ENCODE results near the gene LYPD3. TPM values are rescaled to one million over a fixed set of nuclear protein-coding genes. Genes with fewer than 3 reads are reported as not detected.
A peak's percentile ranks its signal among the peaks of the same experiment; 100 is the strongest.
"Not testable (repeated sequence)": the region's sequence is repeated elsewhere in the genome, so short reads cannot be mapped to it uniquely, and the experiment has no call there.

LYPD3 gene
- 1 to 10 TPM; 1.5 to 3.1 (median 2.2) TPM for total RNA-seq

DNA sequence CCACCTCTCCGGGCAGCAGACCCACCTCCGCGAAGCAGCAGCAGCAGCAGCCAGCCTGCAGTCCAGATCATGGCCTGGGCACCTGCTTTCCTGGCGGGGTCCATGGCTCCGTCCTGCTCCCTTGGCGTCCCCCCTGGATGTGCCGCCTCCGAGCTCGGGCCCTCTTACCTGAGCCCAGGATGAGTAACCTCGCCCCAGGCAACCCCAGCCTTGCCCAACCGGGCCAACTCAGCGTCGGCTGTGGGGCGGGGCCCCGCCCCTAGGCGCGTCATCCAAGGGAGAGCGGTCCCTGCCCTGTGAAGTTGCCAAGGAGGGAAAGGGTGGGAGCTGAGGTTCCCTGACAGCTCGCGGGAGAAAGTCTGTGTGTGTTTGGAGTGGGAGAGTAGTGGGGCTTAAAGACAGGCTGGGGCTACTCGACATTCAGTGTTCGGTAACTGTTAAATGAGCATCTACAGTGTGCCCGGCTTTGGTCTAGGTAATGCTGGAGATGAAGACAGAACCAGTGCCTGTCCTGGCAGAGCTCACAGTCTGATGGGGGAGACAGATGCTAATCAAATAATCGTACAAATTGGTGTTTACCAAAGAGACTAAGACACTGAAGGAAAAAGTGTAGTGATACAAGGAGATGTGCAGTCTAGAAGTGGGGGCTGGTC lies at the start of gene LYPD3:
TSS of gene LYPD3 (minus strand) at position 141 of the 653 bp plus-strand sequence. CDS start at position 104, 37 bp downstream.
- peak within 1 kb of the TSS; percentile 91 for H3K4me3 Mint-ChIP-seq
- peak; percentile 14 for DNase-seq
- H3K4me1 Mint-ChIP-seq (ENCODE audit: low read depth) = peaks cover 57% of the 10 kb centered on the region
- H3K36me3 Mint-ChIP-seq (ENCODE audit: insufficient read depth) = no peaks in the 10 kb centered on the region
- no peaks in the 10 kb centered on the region for H3K27me3 Mint-ChIP-seq (ENCODE audit: low read depth)
- H3K9me3 Mint-ChIP-seq = no peaks in the 10 kb centered on the region
- ATAC-seq = no peak

DNA sequence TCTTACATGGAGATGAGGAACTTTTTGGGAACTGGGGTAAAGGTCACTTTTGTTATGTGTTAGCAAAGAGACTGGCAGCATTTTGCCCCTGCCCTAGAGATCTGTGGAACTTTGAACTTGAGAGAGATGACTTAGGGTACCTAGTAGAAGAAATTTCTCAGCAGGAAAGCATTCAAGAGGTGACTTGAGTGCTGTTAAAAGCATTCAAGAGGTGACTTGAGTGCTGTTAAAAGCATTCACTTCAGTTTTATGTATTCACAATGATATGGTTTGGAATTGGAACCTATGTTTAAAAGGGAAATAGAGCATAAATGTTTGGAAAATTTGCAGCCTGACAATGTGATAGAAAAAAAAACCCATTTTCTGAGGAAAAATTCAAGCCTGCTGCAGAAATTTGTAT lies 47.0 kb upstream of the LYPD3 start:
- not testable (repeated sequence) for H3K27me3 Mint-ChIP-seq (ENCODE audit: low read depth); DNase-seq; H3K4me3 Mint-ChIP-seq; H3K4me1 Mint-ChIP-seq (ENCODE audit: low read depth); ATAC-seq; H3K36me3 Mint-ChIP-seq (ENCODE audit: insufficient read depth); H3K9me3 Mint-ChIP-seq

DNA sequence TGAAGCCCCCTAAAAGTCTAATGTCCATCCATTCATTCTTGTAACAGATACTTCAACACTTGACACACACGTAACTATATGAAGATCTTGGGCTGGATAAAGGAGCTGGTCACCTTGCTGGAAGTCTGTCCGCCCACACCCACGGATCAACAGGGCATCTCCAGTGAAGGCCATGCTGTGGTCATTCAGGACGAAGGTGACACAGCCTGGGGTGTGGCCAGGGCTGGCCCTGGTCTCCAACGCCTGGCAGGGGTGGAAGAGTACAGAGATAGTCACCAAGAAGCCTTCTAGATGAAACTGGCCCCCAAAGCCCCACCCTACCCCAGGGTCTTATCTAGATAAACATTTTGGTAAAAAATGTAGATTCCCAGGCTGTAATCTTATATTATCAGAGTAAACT lies 45.9 kb upstream of the LYPD3 start:
- Mint-ChIP-seq H3K9me3 (no peaks in the 10 kb centered on the region), H3K4me1 (ENCODE audit: low read depth) (no peaks in the 10 kb centered on the region), H3K36me3 (ENCODE audit: insufficient read depth) (peaks cover 9% of the 10 kb centered on the region), H3K4me3 (no peak overlapping the region), H3K27me3 (ENCODE audit: low read depth) (no peaks in the 10 kb centered on the region)
- DNase-seq (no peak), ATAC-seq (no peak)

DNA sequence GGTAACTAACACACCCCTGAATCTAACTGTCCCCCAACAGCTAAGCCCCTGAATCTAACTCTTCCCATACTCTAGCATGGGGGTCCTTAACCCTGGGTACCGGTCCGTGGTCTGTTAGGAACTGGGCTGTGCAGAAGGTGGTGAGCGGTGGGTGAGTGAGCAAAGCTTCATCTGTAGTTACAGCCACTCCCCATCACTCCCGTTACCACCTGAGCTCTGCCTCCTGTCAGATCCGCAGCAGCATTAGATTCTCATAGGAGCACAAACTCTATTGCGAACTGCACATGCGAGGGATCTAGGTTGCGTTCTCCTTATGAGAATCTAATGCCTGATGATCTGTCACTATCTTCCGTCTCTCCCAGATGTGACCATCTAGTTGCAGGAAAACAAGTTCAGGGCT lies 45.3 kb upstream of the LYPD3 start:
- no peak for ATAC-seq

DNA sequence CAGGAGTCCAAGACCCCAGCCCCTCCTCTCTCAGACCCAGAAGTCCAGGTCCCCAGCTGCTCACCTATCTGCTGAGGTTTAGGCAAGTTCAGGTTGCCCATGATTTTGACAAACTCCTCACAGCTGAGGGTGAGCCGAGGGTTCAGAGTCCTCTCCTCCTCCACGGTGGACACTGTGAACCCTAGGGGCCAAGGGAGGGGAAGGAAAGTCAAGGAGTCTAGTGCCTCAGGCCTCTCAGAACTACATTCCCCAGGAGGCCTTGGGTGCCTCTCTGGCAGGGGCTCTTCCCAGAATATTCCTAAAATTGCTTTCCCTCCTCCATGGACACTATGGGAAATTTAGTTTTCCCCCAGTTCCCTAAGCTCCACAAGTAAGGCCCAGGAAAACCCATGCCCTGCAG lies 42.5 kb upstream of the LYPD3 start:
- H3K4me1 Mint-ChIP-seq (ENCODE audit: low read depth) = peaks cover 19% of the 10 kb centered on the region

More for the DNA sequence above, 45.3 kb upstream of the LYPD3 start:
- peaks cover 3% of the 10 kb centered on the region for H3K4me1 Mint-ChIP-seq (ENCODE audit: low read depth)
- no peaks in the 10 kb centered on the region for H3K9me3 Mint-ChIP-seq
- H3K36me3 Mint-ChIP-seq (ENCODE audit: insufficient read depth) = peaks cover 9% of the 10 kb centered on the region
- H3K27me3 Mint-ChIP-seq (ENCODE audit: low read depth) = no peaks in the 10 kb centered on the region
- no peak overlapping the region for H3K4me3 Mint-ChIP-seq
- DNase-seq = no peak

DNA sequence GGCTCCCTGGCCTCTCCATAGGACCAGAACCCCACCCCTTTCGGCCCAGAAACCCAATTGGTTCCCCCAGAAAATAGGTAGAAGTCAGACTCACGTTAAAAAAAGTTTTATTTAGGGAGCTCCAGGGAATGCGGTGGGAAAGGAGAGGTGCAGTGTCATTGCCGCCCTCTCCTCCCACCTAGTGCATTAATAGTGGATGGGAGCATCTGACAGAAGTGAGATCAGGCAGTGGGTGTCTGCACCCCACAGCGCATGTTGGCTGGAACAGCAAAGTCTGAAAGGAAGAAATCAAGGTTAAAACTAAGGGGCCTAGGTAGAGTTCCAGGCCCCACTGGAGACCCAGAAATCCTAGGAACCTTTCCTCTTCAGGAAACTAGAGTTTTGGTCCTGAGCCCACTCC lies 41.2 kb upstream of the LYPD3 start:
- no peak for ATAC-seq
- H3K4me3 Mint-ChIP-seq = no peak overlapping the region
- DNase-seq = no peak
- H3K36me3 Mint-ChIP-seq (ENCODE audit: insufficient read depth) = peaks cover 9% of the 10 kb centered on the region
- no peaks in the 10 kb centered on the region for H3K9me3 Mint-ChIP-seq
- no peaks in the 10 kb centered on the region for H3K27me3 Mint-ChIP-seq (ENCODE audit: low read depth)
- H3K4me1 Mint-ChIP-seq (ENCODE audit: low read depth) = peaks cover 28% of the 10 kb centered on the region

More for the DNA sequence above, 42.5 kb upstream of the LYPD3 start:
- Mint-ChIP-seq H3K4me3 (no peak overlapping the region), H3K36me3 (ENCODE audit: insufficient read depth) (peaks cover 9% of the 10 kb centered on the region), H3K27me3 (ENCODE audit: low read depth) (no peaks in the 10 kb centered on the region), H3K9me3 (no peaks in the 10 kb centered on the region)
- DNase-seq (no peak), ATAC-seq (no peak)

DNA sequence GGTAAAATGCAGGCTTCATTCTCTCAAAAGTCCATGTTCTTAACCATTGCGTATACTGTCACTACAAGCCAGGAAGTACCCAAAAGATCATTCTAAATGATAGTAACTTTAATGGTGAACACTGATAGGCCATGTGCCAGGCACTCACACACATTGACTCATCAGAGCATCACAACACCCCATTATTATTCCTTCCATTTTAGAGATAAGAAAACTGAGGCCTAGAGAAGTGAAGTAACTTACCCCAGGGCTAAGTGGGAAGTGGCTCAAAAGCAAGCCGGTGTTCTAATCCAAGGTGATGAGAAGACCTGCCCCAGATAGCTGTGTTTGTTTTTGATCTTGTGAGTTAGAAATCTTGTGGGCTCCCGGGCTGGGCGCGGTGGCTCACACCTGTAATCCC lies 40.5 kb upstream of the LYPD3 start:
- Mint-ChIP-seq H3K4me1 (ENCODE audit: low read depth) (peaks cover 28% of the 10 kb centered on the region), H3K9me3 (no peaks in the 10 kb centered on the region), H3K4me3 (no peak overlapping the region), H3K36me3 (ENCODE audit: insufficient read depth) (peaks cover 9% of the 10 kb centered on the region), H3K27me3 (ENCODE audit: low read depth) (no peaks in the 10 kb centered on the region)
- ATAC-seq (no peak), DNase-seq (no peak)

DNA sequence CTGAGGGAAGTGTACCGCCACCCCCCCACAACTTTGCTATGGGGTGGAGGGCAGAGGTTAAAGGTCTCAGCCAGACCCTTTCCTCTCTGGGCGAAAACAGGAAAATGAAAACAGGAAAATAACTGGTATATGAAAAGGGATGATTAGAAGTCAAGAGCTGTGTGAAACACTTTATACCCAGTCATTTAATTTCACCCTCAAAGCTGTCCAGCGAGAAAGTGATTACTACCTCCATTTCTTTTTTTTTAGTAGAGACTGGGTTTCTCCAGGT lies 39.7 kb upstream of the LYPD3 start:
- no peak for ATAC-seq
- DNase-seq = no peak
- Mint-ChIP-seq H3K27me3 (ENCODE audit: low read depth) (no peaks in the 10 kb centered on the region), H3K36me3 (ENCODE audit: insufficient read depth) (peaks cover 10% of the 10 kb centered on the region), H3K4me3 (peak overlapping the region; percentile 49), H3K9me3 (no peaks in the 10 kb centered on the region), H3K4me1 (ENCODE audit: low read depth) (peaks cover 31% of the 10 kb centered on the region)

DNA sequence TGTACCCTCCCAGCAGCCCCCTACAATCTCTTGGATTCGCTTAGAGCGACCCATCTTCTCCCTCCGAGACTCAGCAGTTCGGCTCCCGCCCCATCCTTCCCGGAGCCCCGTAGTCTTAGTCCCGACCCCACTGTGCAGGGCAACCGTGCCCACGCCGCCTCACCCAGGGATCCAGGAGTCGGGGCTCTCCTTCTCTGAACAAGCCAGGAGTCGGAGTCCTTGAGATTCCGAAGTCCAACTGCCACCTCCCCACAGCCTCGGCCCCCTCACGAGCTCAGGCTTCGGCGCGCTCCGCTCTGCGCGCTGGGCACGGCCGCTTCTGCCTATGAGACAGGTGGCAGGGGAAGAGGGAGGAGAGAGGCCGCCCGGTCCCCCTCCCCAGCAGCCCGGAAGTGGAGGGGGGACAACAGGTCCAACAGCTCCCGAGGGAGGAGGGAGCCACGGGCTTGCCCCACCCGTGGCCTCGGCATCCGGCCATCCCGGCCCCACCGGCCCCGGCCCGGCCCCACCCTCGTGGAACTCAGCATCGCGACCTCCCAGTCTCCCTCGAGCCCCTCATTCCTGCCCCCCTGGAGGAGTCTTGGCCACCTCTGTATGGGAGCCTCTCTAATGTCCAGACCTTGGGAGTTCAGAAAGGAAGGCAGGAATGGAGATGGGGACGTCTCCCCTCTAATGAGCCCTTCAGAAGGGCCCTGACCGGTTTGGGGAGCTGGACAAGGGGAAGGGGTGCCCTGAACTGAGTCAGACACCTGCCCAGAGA lies 39.2 kb upstream of the LYPD3 start, which contains the start of gene PHLDB3:
TSS of gene PHLDB3 (minus strand) at position 321 of the 760 bp plus-strand sequence. CDS start 628 bp downstream, outside the sequence.
- DNase-seq (peak; percentile 52), ATAC-seq (peak; percentile 28)
- Mint-ChIP-seq H3K27me3 (ENCODE audit: low read depth) (no peaks in the 10 kb centered on the region), H3K9me3 (no peaks in the 10 kb centered on the region), H3K36me3 (ENCODE audit: insufficient read depth) (peaks cover 10% of the 10 kb centered on the region), H3K4me1 (ENCODE audit: low read depth) (peaks cover 31% of the 10 kb centered on the region), H3K4me3 (peak within 1 kb of the TSS; percentile 88)

DNA sequence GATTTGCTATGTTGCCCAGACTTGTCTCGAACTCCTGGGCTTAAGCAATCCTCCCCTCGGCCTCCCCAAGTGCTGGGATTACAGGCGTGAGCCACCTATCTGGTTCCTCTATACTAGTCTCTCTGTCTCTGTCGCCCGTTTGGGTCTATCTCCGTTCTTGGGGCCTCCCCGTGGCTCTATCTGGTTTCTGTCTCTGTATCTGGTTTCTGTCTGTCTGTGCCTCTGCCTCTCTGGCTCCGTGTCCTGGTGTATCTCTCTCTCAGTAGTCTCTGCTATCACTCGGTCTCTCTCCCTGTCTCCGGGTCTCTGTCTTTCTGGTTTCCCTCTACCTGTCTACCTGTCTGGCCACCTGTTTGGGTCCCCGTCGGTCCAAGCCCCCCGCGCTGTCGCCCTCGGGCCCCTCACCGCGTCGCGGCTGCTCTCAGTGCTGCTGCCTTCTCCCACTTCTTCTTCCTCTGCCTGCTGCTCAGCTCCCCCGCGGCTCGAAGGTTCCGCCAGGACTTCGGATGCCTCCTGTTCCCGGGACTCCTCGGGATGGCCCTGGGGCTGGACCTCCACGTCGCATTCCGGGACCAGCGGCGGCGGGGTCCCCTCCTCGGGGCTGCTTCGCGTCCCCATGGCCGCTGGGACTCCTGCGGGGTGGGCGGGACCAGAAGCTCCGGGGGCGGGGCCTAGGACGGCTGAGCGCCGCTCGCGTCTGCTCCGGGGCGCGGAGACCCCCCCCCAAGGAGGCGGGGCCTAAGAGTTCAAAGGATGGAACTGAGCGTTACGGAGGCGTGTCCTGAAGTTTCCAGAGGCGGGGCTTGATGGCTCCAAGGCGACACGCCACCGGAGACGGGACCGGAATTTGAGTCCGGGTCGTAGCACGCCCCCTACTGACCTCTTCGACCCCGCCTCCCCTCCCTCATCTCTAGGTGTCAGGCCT lies 38.4 kb upstream of the LYPD3 start:
- Mint-ChIP-seq H3K9me3 (no peaks in the 10 kb centered on the region), H3K36me3 (ENCODE audit: insufficient read depth) (peaks cover 12% of the 10 kb centered on the region), H3K4me3 (peak overlapping the region; percentile 88), H3K4me1 (ENCODE audit: low read depth) (peaks cover 31% of the 10 kb centered on the region), H3K27me3 (ENCODE audit: low read depth) (no peaks in the 10 kb centered on the region)
- DNase-seq = peak; percentile 100
- ATAC-seq = peak; percentile 95 to 96

DNA sequence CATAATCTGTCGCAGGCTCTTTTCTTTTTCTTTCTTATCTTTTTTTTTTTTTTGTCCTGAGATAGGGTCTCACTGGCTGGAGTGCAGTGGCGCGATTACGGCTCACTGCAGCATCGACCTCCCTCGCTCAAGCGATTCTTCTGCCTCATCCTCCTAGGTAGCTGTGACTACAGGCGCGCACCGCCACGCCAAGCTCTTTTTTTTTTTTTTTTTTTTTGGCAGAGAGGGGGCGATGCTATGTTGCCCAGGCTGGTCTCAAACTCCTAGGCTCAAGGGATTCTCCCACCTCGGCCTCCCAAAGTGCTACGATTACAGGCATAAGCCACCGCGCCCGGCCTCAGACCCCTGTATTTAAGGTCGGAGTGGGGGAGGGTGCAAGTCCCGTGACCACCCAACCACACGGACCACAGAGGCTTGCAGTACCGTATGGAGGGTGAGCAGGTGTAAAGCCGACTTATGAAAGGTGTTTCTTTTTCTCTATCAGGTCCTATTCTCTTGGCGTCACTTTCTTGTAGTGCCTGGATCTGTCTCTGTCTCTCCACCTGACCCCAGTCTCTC lies 37.1 kb upstream of the LYPD3 start:
- DNase-seq (no peak), ATAC-seq (no peak)
- Mint-ChIP-seq H3K36me3 (ENCODE audit: insufficient read depth) (peaks cover 19% of the 10 kb centered on the region), H3K27me3 (ENCODE audit: low read depth) (no peaks in the 10 kb centered on the region), H3K4me1 (ENCODE audit: low read depth) (peaks cover 31% of the 10 kb centered on the region), H3K9me3 (no peaks in the 10 kb centered on the region), H3K4me3 (peak overlapping the region; percentile 88)

DNA sequence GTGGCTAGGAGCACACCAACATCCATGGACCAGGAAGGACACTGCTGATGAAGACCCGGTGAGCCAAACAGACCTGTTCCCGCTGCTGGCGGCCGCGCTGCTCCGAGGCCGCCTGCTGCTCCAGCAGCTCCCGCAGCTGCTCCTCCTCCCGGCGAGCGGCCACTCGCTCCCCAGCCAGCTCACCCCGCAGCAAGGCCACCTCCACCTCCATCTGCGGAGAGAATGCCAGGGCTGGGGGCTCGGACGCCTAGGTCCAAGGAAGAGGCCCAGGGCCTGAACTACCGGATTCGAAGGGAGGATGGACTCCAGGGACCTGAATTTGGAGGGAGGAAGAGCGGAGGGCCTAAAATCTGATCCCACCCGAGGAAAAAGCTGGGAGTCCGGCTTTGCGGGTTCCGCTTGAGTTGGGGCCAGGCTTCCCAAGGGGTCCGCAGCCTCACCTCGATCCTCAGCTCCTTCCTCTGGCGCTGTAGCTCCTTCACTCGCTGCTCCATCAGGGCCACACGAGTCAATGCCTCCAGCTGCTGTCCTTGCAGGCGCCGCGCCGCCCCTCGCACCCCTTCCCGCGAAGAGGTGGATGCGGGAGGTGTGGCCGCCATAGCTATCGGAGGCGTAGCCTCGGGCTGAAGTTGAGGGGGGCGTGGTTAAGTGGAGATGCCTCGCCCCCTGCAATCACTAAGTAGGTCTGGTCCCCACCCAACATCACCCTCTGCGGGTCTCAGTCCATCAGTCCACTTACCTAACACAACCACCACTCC lies 36.4 kb upstream of the LYPD3 start:
- H3K36me3 Mint-ChIP-seq (ENCODE audit: insufficient read depth) = peaks cover 21% of the 10 kb centered on the region
- ATAC-seq (no peak), DNase-seq (no peak)
- peak overlapping the region; percentile 88 for H3K4me3 Mint-ChIP-seq
- no peaks in the 10 kb centered on the region for H3K27me3 Mint-ChIP-seq (ENCODE audit: low read depth)
- H3K4me1 Mint-ChIP-seq (ENCODE audit: low read depth) = peaks cover 31% of the 10 kb centered on the region
- H3K9me3 Mint-ChIP-seq = no peaks in the 10 kb centered on the region

DNA sequence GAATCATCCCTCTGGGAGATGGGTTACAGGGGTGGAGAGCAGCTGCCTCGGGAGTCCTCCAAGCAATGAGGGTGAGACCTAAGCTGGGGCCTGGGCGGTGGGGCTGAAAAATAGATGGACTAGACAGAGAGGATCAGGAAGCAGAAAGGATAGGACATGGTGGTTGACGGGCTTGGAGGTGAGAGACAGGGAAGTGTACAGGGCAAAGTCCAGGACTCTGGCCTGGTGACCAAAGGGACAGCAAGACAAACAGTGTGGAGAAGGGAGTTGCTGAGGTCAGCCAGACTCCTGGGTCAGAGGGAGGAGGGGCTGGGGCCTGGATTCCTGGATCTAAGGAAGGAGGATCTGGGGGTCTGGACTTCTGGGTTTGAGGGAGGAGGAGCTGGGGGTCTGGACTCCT lies 33.6 kb upstream of the LYPD3 start:
- H3K9me3 Mint-ChIP-seq = no peaks in the 10 kb centered on the region
- no peak for ATAC-seq
- peaks cover 31% of the 10 kb centered on the region for H3K36me3 Mint-ChIP-seq (ENCODE audit: insufficient read depth)
- H3K4me1 Mint-ChIP-seq (ENCODE audit: low read depth) = peaks cover 19% of the 10 kb centered on the region
- no peaks in the 10 kb centered on the region for H3K27me3 Mint-ChIP-seq (ENCODE audit: low read depth)
- DNase-seq = no peak
- no peak overlapping the region for H3K4me3 Mint-ChIP-seq

All from activated T-cell treated with anti-CD3 and anti-CD28 coated beads, Interleukin-2, amount 50 U/mL, for 4 hours (primary cell).